ENCODE measurements around the gene CSTPP1.

CSTPP1 gene

GRCh38 chr11:47143322-47143721 lies 206.8 kb downstream of the CSTPP1 start:
- TF ChIP-seq CTCF (conservative IDR thresholded peaks at IDR 0.05; ENCODE audit: low read depth, low read length): no peak
- Histone ChIP-seq H3K79me2 (ENCODE audit: insufficient read depth, low read depth) (no peaks in the 10 kb centered on the region), H3K9ac (no peak overlapping the region), H3K4me3 (IDR thresholded peaks at IDR 0.05; ENCODE audit: insufficient read depth, low read depth, low read length) (no peak overlapping the region), H3K4me1 (ENCODE audit: low read depth, poor library complexity, severe bottlenecking) (no peaks in the 10 kb centered on the region), H3K27me3 (ENCODE audit: insufficient read depth, low read depth) (no peaks in the 10 kb centered on the region), H3K36me3 (ENCODE audit: insufficient read depth) (no peaks in the 10 kb centered on the region), H3K27ac (no peak overlapping the region), H2AFZ (ENCODE audit: low read depth) (no peak overlapping the region), H4K20me1 (ENCODE audit: insufficient read depth) (no peaks in the 10 kb centered on the region), H3K4me2 (no peak overlapping the region)

DNA sequence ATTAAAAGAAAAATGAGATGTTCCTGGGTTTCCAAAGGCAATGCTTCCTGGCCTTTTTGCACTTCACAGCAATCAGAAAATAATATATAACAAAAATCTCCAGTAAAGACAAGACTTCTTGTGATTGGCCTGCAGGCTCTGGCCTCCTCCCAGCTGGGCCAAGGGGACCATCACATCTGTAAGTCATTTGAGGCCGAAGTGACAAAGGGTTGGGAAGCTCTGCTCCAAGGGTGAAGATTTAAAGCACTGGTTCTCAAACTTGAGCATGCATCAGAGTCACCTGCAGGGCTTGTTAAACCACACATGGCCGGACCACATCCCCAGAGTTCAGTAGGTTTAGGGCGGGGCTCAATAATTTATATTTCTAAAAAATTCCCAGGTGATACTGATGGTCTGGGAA lies 208.0 kb downstream of the CSTPP1 start:
- no peak overlapping the region for H3K27ac ChIP-seq
- H4K20me1 ChIP-seq (ENCODE audit: insufficient read depth): no peaks in the 10 kb centered on the region
- no peaks in the 10 kb centered on the region for H3K79me2 ChIP-seq (ENCODE audit: insufficient read depth, low read depth)
- no peak overlapping the region for H3K9ac ChIP-seq
- no peak for TF ChIP-seq CTCF (conservative IDR thresholded peaks at IDR 0.05; ENCODE audit: low read depth, low read length)
- no peak overlapping the region for H2AFZ ChIP-seq (ENCODE audit: low read depth)
- no peaks in the 10 kb centered on the region for H3K27me3 ChIP-seq (ENCODE audit: insufficient read depth, low read depth)
- H3K4me2 ChIP-seq: no peak overlapping the region
- H3K36me3 ChIP-seq (ENCODE audit: insufficient read depth): no peaks in the 10 kb centered on the region
- H3K4me3 ChIP-seq (IDR thresholded peaks at IDR 0.05; ENCODE audit: insufficient read depth, low read depth, low read length): no peak overlapping the region
- no peaks in the 10 kb centered on the region for H3K4me1 ChIP-seq (ENCODE audit: low read depth, poor library complexity, severe bottlenecking)

DNA sequence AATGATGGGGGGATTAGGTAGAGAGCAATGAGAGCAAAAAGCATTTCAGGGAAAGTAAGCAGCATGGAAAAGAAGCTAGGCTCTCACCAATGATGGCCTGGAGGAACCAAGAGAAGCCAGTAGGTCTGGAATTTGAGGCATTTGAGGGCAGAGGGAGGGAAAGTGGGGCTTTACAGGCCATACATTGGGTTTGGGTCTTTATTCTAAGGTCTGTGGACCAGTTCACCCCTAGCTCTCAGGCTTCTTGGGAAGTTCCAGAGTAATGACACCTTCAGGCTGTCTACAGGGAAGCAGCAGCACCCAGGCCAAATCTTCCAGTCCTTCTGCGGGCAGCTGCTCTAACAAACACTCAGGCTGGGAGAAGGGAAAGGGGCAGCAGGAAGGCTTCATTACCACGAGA lies 210.7 kb downstream of the CSTPP1 start:
- H3K4me3 ChIP-seq (IDR thresholded peaks at IDR 0.05; ENCODE audit: insufficient read depth, low read depth, low read length): no peak overlapping the region
- H3K36me3 ChIP-seq (ENCODE audit: insufficient read depth): no peaks in the 10 kb centered on the region
- H4K20me1 ChIP-seq (ENCODE audit: insufficient read depth): no peaks in the 10 kb centered on the region
- no peaks in the 10 kb centered on the region for H3K79me2 ChIP-seq (ENCODE audit: insufficient read depth, low read depth)
- H3K9ac ChIP-seq: no peak overlapping the region
- no peaks in the 10 kb centered on the region for H3K4me1 ChIP-seq (ENCODE audit: low read depth, poor library complexity, severe bottlenecking)
- H3K4me2 ChIP-seq: no peak overlapping the region
- H3K27ac ChIP-seq: no peak overlapping the region
- no peak overlapping the region for H2AFZ ChIP-seq (ENCODE audit: low read depth)
- no peaks in the 10 kb centered on the region for H3K27me3 ChIP-seq (ENCODE audit: insufficient read depth, low read depth)
- no peak for TF ChIP-seq CTCF (conservative IDR thresholded peaks at IDR 0.05; ENCODE audit: low read depth, low read length)

DNA sequence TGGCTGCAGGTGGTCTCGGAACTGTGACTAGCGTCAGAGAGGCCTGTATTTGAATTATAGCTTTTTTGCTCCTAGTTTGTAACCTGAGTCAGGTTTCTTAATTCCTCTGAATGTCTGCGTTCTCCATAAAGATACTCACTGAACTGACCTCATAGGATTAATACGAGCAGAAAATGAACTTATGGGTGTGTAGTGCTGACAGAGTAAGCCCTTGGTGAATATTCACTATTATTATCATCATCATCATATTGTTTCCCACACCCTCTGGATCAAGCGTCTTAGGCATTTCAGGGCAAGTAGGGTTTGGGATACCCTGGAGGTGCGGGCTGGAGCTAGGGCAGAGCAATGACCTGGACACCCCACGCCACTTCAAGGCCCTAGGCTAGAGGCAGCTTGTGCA lies 211.1 kb downstream of the CSTPP1 start:
- Histone ChIP-seq H3K4me2 (no peak overlapping the region), H4K20me1 (ENCODE audit: insufficient read depth) (no peaks in the 10 kb centered on the region; the same call in 1 of the 2 replicates), H2AFZ (ENCODE audit: low read depth) (no peak overlapping the region), H3K27me3 (ENCODE audit: insufficient read depth, low read depth) (no peaks in the 10 kb centered on the region), H3K4me3 (IDR thresholded peaks at IDR 0.05; ENCODE audit: insufficient read depth, low read depth, low read length) (no peak overlapping the region), H3K4me1 (ENCODE audit: low read depth, poor library complexity, severe bottlenecking) (no peaks in the 10 kb centered on the region), H3K79me2 (ENCODE audit: insufficient read depth, low read depth) (no peaks in the 10 kb centered on the region), H3K27ac (no peak overlapping the region), H3K36me3 (ENCODE audit: insufficient read depth) (no peaks in the 10 kb centered on the region), H3K9ac (no peak overlapping the region)
- TF ChIP-seq CTCF (conservative IDR thresholded peaks at IDR 0.05; ENCODE audit: low read depth, low read length): no peak

Measured in KMS-11 (cell line).